H1 (cell line): ENCODE results near the gene HIVEP2. TPM values are rescaled to one million over a fixed set of nuclear protein-coding genes. Genes with fewer than 3 reads are reported as not detected.

Source experiments
- CTCF ChIA-PET: fragments of 300-600 bp; sonication (Branson Sonifier 250); formaldehyde crosslinking; loops from one replicate; lab custom pipeline; 2021; ENCODE audit not compliant: partially characterized antibody; lab: Charles Lee
- POLR2A ChIA-PET: fragments of 300-600 bp; sonication (Branson Sonifier 250); formaldehyde crosslinking; loops from one replicate; lab custom pipeline; 2021; ENCODE audit warnings: inconsistent platforms; ENCODE audit not compliant: partially characterized antibody; lab: Charles Lee
- DNase-seq, 2 experiments: peaks; one replicate each; pipeline versions ENCODE4 v3.0.0 to v3.0.0-alpha.2; 2010 to 2022; ENCODE audit warnings: low spot score in 2 of 2, low read depth in 1 of 2, mixed read lengths in 1 of 2
- FAIRE-seq: peaks from 2 replicates; lab custom pipeline; 2011; peaks lifted over from hg19 to GRCh38; lab: Jason Lieb, UNC
- H2AFZ ChIP-seq: 2 replicates; pipeline ENCODE4 v1.8.1; 2012; ENCODE audit warnings: low read length, inconsistent platforms
- H2AK5ac ChIP-seq: 2 replicates; pipeline ENCODE4 v1.6.1; 2013; ENCODE audit warnings: low read depth, low read length
- H2BK120ac ChIP-seq: replicated peaks from 2 replicates; pipeline ENCODE3; 2013; ENCODE audit warnings: low read depth, low read length, inconsistent platforms
- H2BK12ac ChIP-seq: 2 replicates; pipeline ENCODE4 v1.6.1; 2013; ENCODE audit warnings: low read depth, low read length
- H2BK15ac ChIP-seq: 2 replicates; pipeline ENCODE4 v1.6.1; 2013; ENCODE audit warnings: low read length
- H2BK20ac ChIP-seq: 2 replicates; pipeline ENCODE4 v1.6.1; 2013; ENCODE audit warnings: low read length
- H2BK5ac ChIP-seq: 2 replicates; pipeline ENCODE4 v1.6.1; 2013; ENCODE audit warnings: low read depth, low read length
- H3K14ac ChIP-seq: 2 replicates; pipeline ENCODE4 v1.6.1; 2013; ENCODE audit warnings: inconsistent platforms; ENCODE audit not compliant: insufficient read length
- H3K18ac ChIP-seq: 2 replicates; pipeline ENCODE4 v1.6.1; 2013; ENCODE audit warnings: low read length; ENCODE audit errors: extremely low read depth
- H3K23ac ChIP-seq: 2 replicates; pipeline ENCODE4 v1.6.1; 2013; ENCODE audit warnings: inconsistent platforms; ENCODE audit not compliant: insufficient read length
- H3K23me2 ChIP-seq: 2 replicates; pipeline ENCODE4 v1.6.1; 2013; ENCODE audit warnings: low read depth, low read length
- H3K27ac ChIP-seq: 2 replicates; pipeline ENCODE4 v1.6.1; 2011; ENCODE audit warnings: low read depth, low read length, inconsistent platforms
- H3K27me3 ChIP-seq, 4 experiments: replicated peaks in 1 of 4; 1 replicate in 1 of 4; 2 replicates in 3 of 4; pipeline versions ENCODE4 v1.6.1 to v1.8.1; 2011 to 2013; ENCODE audit warnings: low read length in 3 of 4, mild to moderate bottlenecking in 3 of 4, inconsistent platforms in 2 of 4, mixed read lengths in 2 of 4, moderate library complexity in 1 of 4; ENCODE audit not compliant: control insufficient read depth in 3 of 4, insufficient read depth in 3 of 4; ENCODE audit errors: extremely low read depth in 1 of 4
- H3K36me3 ChIP-seq, 4 experiments: 2 replicates each; pipeline versions ENCODE4 v1.6.1 to v1.8.1; 2011 to 2013; ENCODE audit warnings: mild to moderate bottlenecking in 4 of 4, low read length in 3 of 4, moderate library complexity in 2 of 4, control low read depth in 1 of 4, inconsistent platforms in 1 of 4; ENCODE audit not compliant: insufficient read depth in 4 of 4, control insufficient read depth in 2 of 4
- H3K4ac ChIP-seq: replicated peaks from 2 replicates; pipeline ENCODE3; 2013; ENCODE audit warnings: low read length, low read depth, mixed read lengths, inconsistent platforms; ENCODE audit not compliant: insufficient read length
- H3K4me1 ChIP-seq, 4 experiments: replicated peaks in 1 of 4; 1 replicate in 1 of 4; 2 replicates in 3 of 4; pipeline versions ENCODE4 v1.6.1 to v1.8.1; 2011 to 2013; ENCODE audit warnings: low read length in 3 of 4, inconsistent platforms in 2 of 4, mixed read lengths in 1 of 4; ENCODE audit not compliant: insufficient read depth in 4 of 4, control insufficient read depth in 3 of 4
- H3K4me2 ChIP-seq, 2 experiments: 2 replicates each; pipeline versions ENCODE4 v1.6.1 to v1.8.1; 2011 to 2013; ENCODE audit warnings: low read depth in 2 of 2, low read length in 2 of 2, control low read depth in 1 of 2, inconsistent platforms in 1 of 2, mild to moderate bottlenecking in 1 of 2; ENCODE audit not compliant: insufficient read depth in 1 of 2
- H3K4me3 ChIP-seq, 4 experiments: fragments of 200-600, 300-600 bp in 1 of 4; sonication (generic), shearing (Covaris generic), sonication (Bioruptor Twin) in 1 of 4; 2 replicates each; pipeline versions ENCODE4 v1.5.1 to v1.8.1; 2011 to 2016; ENCODE audit warnings: low read length in 4 of 4, low read depth in 3 of 4, control low read depth in 2 of 4, inconsistent platforms in 2 of 4, mild to moderate bottlenecking in 2 of 4, mixed read lengths in 1 of 4, moderate library complexity in 1 of 4; ENCODE audit not compliant: insufficient read depth in 2 of 4; ENCODE audit errors: extremely low read depth in 1 of 4
- H3K56ac ChIP-seq: replicated peaks from 2 replicates; pipeline ENCODE3; 2013; ENCODE audit warnings: low read depth, mild to moderate bottlenecking, mixed read lengths, low read length, inconsistent platforms; ENCODE audit not compliant: insufficient read length
- H3K79me1 ChIP-seq: 2 replicates; pipeline ENCODE4 v1.6.1; 2013; ENCODE audit warnings: low read depth, low read length, control low read depth
- H3K79me2 ChIP-seq, 2 experiments: 2 replicates each; pipeline versions ENCODE4 v1.6.1 to v1.8.1; 2012 to 2013; ENCODE audit warnings: low read length in 2 of 2, mild to moderate bottlenecking in 2 of 2, inconsistent platforms in 1 of 2; ENCODE audit not compliant: insufficient read depth in 2 of 2, control insufficient read depth in 1 of 2
- H3K9ac ChIP-seq, 4 experiments: replicated peaks in 1 of 4; 1 replicate in 1 of 4; 2 replicates in 3 of 4; pipeline versions ENCODE4 v1.6.1 to v1.8.1; 2011 to 2013; ENCODE audit warnings: low read depth in 3 of 4, low read length in 3 of 4, control low read depth in 2 of 4, mild to moderate bottlenecking in 2 of 4, moderate library complexity in 2 of 4, inconsistent platforms in 1 of 4; ENCODE audit errors: extremely low read depth in 1 of 4
- H3K9me3 ChIP-seq, 2 experiments: 2 replicates each; pipeline versions ENCODE4 v1.6.1 to v1.8.1; 2012 to 2013; ENCODE audit warnings: mild to moderate bottlenecking in 2 of 2, moderate library complexity in 2 of 2, control low read depth in 1 of 2, inconsistent platforms in 1 of 2, low read depth in 1 of 2, low read length in 1 of 2, mixed read lengths in 1 of 2; ENCODE audit not compliant: insufficient read depth in 2 of 2
- H4K20me1 ChIP-seq, 2 experiments: replicated peaks in 1 of 2; 2 replicates each; pipeline versions ENCODE3 to v1.8.1; 2011 to 2013; ENCODE audit warnings: inconsistent platforms in 2 of 2, low read length in 2 of 2, mild to moderate bottlenecking in 1 of 2; ENCODE audit not compliant: insufficient read depth in 2 of 2, control insufficient read depth in 1 of 2
- H4K5ac ChIP-seq: 2 replicates; pipeline ENCODE4 v1.6.1; 2013; ENCODE audit warnings: low read length, low read depth, mixed read lengths, inconsistent platforms; ENCODE audit not compliant: insufficient read length
- H4K8ac ChIP-seq: 2 replicates; pipeline ENCODE4 v1.8.0; 2013; ENCODE audit warnings: mild to moderate bottlenecking, moderate library complexity, low read length, inconsistent platforms; ENCODE audit not compliant: insufficient read depth; ENCODE audit errors: extremely low read depth
- H4K91ac ChIP-seq: replicated peaks from 2 replicates; pipeline ENCODE3; 2013; ENCODE audit warnings: low read length, mixed read lengths, inconsistent platforms; ENCODE audit not compliant: insufficient read length
- ATF3 ChIP-seq: IDR thresholded peaks from 2 replicates; pipeline ENCODE4 v1.6.1; 2011; ENCODE audit warnings: low read depth, mild to moderate bottlenecking, low read length; ENCODE audit not compliant: insufficient read depth
- BRCA1 ChIP-seq: IDR thresholded peaks from 2 replicates; pipeline ENCODE4 v1.6.1; 2012; ENCODE audit warnings: low read depth, low read length, improper control_type of control experiment
- CEBPB ChIP-seq: IDR thresholded peaks from 2 replicates; pipeline ENCODE4 v1.6.1; 2012; ENCODE audit warnings: low read depth, low read length
- CHD1 ChIP-seq: IDR thresholded peaks from 2 replicates; pipeline ENCODE4 v1.6.1; 2012; ENCODE audit warnings: low read depth, low read length, improper control_type of control experiment
- EP300 ChIP-seq, 2 experiments: IDR thresholded peaks; 1 replicate in 1 of 2; 2 replicates in 1 of 2; pipeline ENCODE4 v1.6.1; 2011 to 2012; ENCODE audit warnings: low read depth in 2 of 2, low read length in 2 of 2, mild to moderate bottlenecking in 2 of 2, borderline replicate concordance in 1 of 2, inconsistent platforms in 1 of 2, moderate library complexity in 1 of 2
- HDAC2 ChIP-seq, 2 experiments: fragments of 300-600 bp in 1 of 2; sonication (generic) in 1 of 2; IDR thresholded peaks; 2 replicates each; pipeline ENCODE4 v1.6.1; 2011 to 2012; ENCODE audit warnings: low read depth in 2 of 2, low read length in 2 of 2, mild to moderate bottlenecking in 2 of 2, moderate library complexity in 2 of 2, borderline replicate concordance in 1 of 2, inconsistent platforms in 1 of 2
- KDM5A ChIP-seq: fragments of 200-600 bp; IDR thresholded peaks from 2 replicates; pipeline ENCODE4 v1.7.1; 2012; ENCODE audit warnings: mild to moderate bottlenecking, low read length, inconsistent platforms, mixed read lengths
- PHF8 ChIP-seq: fragments of 200-600 bp; sonication (generic); conservative IDR thresholded peaks from 2 replicates; pipeline ENCODE4 v1.7.1; 2012; ENCODE audit warnings: low read depth, mild to moderate bottlenecking, inconsistent platforms, low read length, moderate library complexity
- POLR2AphosphoS5 ChIP-seq: IDR thresholded peaks from 2 replicates; pipeline ENCODE4 v1.6.1; 2011; ENCODE audit warnings: low read depth, low read length
- SIN3A ChIP-seq, 2 experiments: IDR thresholded peaks in 1 of 2; conservative IDR thresholded peaks in 1 of 2; 2 replicates each; pipeline ENCODE4 v1.6.1; 2011 to 2012; ENCODE audit warnings: low read length in 2 of 2, improper control_type of control experiment in 1 of 2, low read depth in 1 of 2, mild to moderate bottlenecking in 1 of 2
- WGBS, 2 experiments: shearing (Covaris generic) in 1 of 2; methylation state at CpG; one replicate each; pipeline versions ENCODE4 v1.1.6 to v1.1.7; 2013 to 2015; ENCODE audit warnings: low lambda C conversion rate in 2 of 2, mixed read lengths in 2 of 2, inconsistent platforms in 1 of 2, low coverage in 1 of 2, missing lambda C conversion rate in 1 of 2; ENCODE audit not compliant: insufficient replicate concordance in 2 of 2, insufficient coverage in 1 of 2, insufficient read length in 1 of 2; ENCODE audit errors: extremely low coverage in 1 of 2, missing lambda C conversion rate in 1 of 2; 5-methylcytosine and 5-hydroxymethylcytosine counted together
- polyA plus RNA-seq, 7 experiments: library from polyadenylated mRNA; depleted of rRNA in 3 of 7; stranded (reverse) in 5 of 7; unstranded in 2 of 7; fragments of >200 nt in 5 of 7; fragments of 200-250 nt in 2 of 7; gene quantifications; 1 replicate in 5 of 7; 2 replicates in 1 of 7; 4 replicates in 1 of 7; pipeline versions ENCODE4 v1.2.1 to v1.2.3, GENCODE V29; 2011 to 2013; ENCODE audit warnings: missing spikeins in 2 of 7, mixed read lengths in 2 of 7
- total RNA-seq: library from RNA; stranded (reverse); fragmentation: NEBNext Ultra II Directional; extraction: Animal tissue kit (Norgen Biotek cat#: 25700); gene quantifications from 2 replicates; pipeline ENCODE4 v1.2.1, GENCODE V29; 2021

Gene HIVEP2
- total and polyA plus RNA-seq, 2 of the 8 experiments (the other 6 are each of a cell fraction or from before 2014, with no cell fraction given), result 2.2 to 6.1 TPM

- Histone ChIP-seq H3K23me2 (no peaks in the 10 kb centered on the region), H3K9me3 (no peaks in the 10 kb centered on the region), H3K9ac (no peak overlapping the region), H3K79me2 (no peaks in the 10 kb centered on the region), H3K79me1 (no peaks in the 10 kb centered on the region), H4K5ac (no peak overlapping the region), H3K4ac (no peak overlapping the region), H2AFZ (no peak overlapping the region), H2BK5ac (no peak overlapping the region), H3K14ac (no peak overlapping the region), H3K56ac (no peak overlapping the region), H2AK5ac (no peak overlapping the region), H3K27ac (no peak overlapping the region), H4K8ac (no peak overlapping the region), H4K91ac (no peak overlapping the region), H3K36me3 (no peaks in the 10 kb centered on the region), H3K18ac (no peak overlapping the region), H3K27me3 (no peaks in the 10 kb centered on the region), H3K4me3 (no peak overlapping the region), H2BK20ac (no peak overlapping the region), H2BK15ac (no peak overlapping the region), H3K4me1 (peaks cover 0 to 6% (median 2%) of the 10 kb centered on the region in 4 experiments; a peak in 4 of 7 replicates), H3K4me2 (no peak overlapping the region), H2BK120ac (no peak overlapping the region), H4K20me1 (no peaks in the 10 kb centered on the region), H2BK12ac (no peak overlapping the region), H3K23ac (no peak overlapping the region)
- ChIA-PET CTCF (no interaction called here), POLR2A (no interaction called here)
- 45% methylated on average over 2 of the region's 2 CpGs; no CpG with 5 or more reads in 1 of the 2 experiments for WGBS, 2 experiments
- FAIRE-seq (no peak), DNase-seq (no peak)
- TF ChIP-seq EP300 (IDR thresholded peaks at IDR 0.05; ENCODE audit: borderline replicate concordance in 1 of 2, low read depth in 2 of 2, low read length in 2 of 2) (no peak), HDAC2 (IDR thresholded peaks at IDR 0.05; ENCODE audit: borderline replicate concordance in 1 of 2, low read depth in 2 of 2, low read length in 2 of 2) (no peak), CHD1 (no peak), SIN3A (conservative IDR thresholded peaks at IDR 0.05 in 1 of 2, IDR thresholded peaks at IDR 0.05 in 1 of 2; ENCODE audit: low read depth in 1 of 2, low read length in 2 of 2) (no peak), CEBPB (no peak), BRCA1 (no peak), ATF3 (no peak), PHF8 (no peak), KDM5A (no peak), POLR2AphosphoS5 (no peak)
Observed at GRCh38 chr6:142816031-142816430, 128.9 kb downstream of the HIVEP2 start.
